CD4-positive, alpha-beta T cell treated with Interleukin-6 at 100 ng/mL for 8 hours (primary cell): ENCODE data around the gene RNASE7.

Experiments
- DNase-seq: peaks from one replicate; pipeline ENCODE4 v3.0.0-alpha.2; 2020; ENCODE audit warnings: mixed read lengths, low spot score

The RNASE7 gene

DNA sequence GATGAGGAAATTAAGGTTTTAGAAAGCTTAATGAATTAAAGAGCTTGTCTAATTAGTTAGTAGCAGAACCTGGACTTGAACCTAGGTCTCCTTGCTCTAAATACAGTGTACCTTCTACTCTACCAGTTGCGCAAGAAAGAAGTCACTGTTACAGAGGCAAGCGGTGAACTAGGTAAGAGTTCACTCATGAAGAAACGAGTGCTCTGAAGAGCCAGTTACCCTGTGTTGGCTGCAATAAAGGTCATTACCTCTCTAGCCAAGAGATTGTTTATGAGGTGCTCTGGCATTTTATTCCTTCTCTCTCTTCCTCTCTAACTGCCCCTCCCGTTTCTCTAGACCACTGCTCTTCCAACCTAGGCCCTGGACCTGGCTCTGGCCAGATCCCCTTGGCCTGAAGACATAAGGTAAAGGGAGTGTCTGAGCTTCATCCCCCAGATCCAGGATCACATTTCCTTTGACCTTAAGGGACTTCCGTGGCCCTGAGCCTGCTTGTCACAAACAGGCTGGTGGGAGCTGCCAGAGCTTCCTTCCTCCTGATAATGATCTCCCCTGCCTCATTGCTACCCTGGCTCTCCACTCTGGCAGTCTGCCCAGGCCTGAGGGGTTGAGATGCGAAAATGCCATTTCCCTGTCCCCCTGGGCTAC is 1.9 kb downstream of the RNASE7 start:
- DNase-seq: no peak

GRCh38 chr14:21047378-21047781 is 5.2 kb downstream of the RNASE7 start:
- no peak for DNase-seq

- DNase-seq: no peak
Measured at GRCh38 chr14:21048638-21049037, 6.5 kb downstream of the RNASE7 start.

- no peak for DNase-seq
Measured at GRCh38 chr14:21049271-21049673, 7.1 kb downstream of the RNASE7 start.

GRCh38 chr14:21050597-21050996 is 8.4 kb downstream of the RNASE7 start:
- no peak for DNase-seq

DNA sequence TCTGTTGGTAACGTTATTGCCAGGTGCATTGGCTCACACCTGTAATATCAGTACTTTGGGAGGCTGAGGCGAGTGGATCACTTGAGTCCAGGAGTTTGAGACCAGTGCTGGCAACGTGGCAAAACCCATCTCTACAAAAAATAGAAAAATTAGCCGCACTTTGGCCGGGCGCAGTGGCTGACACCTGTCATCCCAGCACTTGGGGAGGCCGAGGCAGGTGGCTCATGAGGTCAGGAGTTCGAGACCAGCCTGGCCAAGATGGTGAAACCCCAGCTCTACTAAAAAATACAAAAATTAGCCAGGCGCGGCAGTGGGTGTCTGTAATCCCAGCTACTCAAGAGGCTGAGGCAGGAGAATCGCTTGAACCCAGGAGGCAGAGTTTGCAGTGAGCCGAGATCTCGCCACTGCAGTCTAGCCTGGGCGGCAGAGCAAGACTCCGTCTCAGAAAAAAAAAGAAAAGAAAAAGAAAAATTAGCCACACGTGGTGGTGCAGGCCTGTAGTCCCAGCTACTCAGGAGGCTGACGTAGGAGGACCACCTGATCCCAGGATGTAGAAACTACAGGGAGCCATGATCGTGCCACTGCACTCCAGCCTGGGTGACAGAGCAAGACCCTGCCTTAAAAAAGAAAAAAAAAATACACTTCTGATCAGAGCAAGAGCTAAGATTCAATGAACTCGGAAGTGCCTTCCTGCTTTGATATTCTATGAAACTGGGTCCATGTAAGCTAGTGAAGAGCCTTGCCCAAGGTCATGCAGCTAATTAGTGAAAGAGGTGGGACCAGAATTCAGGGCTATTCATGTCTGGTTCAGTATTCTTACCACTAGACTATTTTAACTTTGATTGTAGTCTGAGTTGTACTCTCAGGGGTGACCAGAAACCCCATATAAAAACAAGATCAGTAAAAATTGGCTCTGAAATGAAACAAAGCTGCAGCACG is 11.3 kb downstream of the RNASE7 start:
- no peak for DNase-seq

DNA sequence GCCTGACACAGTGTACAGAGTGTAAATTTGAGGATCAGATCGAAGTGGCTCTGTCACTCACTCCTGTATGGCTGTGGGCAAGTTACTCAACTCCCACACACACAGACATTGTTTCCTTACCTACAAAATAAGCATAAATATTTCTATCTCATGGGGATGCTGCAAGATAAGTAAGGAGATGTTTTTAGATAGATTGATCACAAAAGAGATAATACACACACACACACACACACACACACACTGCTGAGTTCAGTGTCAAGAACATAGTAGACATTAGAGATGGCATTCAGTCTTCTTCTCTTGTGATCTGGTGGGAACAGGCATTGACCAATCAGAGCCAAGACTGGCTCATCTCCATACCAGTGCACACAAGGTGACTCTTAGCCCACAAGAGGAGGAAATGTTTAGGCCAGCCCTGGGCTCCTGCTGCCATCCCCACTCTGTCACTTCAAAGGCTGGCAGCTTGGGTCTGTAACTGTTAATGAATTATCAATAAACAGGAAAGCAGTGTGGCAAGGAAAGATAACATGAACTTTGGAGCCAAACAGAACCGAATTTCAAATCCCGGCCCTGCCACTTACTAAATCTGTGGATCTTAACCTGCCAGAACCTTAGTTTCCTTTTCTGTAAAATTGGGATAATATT is 12.1 kb downstream of the RNASE7 start:
- no peak for DNase-seq

GRCh38 chr14:21054768-21055145 is 12.6 kb downstream of the RNASE7 start:
- no peak for DNase-seq

GRCh38 chr14:21055432-21056117 is 13.4 kb downstream of the RNASE7 start:
- no peak for DNase-seq

DNA sequence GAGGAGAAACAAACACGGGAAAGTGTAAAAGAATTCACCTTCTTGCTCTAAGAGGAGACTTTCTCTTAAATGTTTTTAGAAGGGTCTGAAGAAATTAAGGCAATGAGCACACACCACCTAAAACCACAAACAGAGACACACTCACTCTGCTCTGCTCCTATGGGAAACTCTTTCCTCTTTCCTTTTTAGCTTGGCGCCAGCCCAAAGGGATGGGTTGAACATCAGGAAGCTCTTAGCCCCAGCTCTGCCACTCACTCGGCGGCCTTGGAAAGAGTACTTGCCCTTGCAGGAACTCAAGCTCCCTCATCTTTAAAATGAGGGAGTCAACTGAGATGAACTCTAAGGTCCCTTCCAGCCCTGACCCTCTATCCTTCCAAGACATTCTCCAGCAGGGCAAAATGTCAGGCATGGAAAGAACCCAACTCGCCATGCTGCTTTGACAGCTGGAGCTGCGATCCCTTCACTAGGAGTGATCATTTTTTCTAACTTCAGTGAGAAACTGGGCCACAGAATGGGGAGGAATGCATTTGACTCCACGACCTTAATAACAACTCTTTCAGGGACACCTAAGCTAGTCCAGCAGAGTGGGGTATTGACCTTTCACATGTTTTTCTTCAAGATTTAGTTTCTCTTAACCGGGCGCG is 14.5 kb downstream of the RNASE7 start:
- DNase-seq: no peak

DNA sequence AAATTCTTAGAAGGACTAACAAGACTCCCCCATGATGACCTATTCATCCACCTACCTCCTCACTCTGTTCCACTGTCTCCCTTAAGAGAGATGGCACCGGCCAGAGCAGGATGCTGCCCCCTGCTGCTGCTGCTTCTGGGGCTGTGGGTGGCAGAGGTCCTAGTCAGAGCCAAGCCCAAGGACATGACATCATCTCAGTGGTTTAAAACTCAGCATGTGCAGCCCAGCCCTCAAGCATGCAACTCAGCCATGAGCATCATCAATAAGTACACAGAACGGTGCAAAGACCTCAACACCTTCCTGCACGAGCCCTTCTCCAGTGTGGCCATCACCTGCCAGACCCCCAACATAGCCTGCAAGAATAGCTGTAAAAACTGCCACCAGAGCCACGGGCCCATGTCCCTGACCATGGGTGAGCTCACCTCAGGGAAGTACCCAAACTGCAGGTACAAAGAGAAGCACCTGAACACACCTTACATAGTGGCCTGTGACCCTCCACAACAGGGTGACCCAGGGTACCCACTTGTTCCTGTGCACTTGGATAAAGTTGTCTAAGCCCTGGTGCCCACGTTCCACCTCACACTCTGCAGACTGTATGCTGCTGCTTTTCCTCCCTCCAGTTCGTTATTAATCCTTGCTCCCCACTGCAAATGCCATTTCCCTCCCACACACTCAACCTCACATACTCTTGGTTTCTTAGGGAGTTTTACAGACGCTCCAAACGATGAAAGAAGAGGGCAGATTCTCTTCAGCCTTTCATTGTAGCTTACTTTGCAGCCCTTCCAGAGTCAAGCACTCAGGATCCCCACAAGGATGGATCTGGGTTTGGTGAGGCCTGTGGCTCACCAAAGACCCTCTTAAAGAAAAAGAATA is 15.9 kb downstream of the RNASE7 start, which contains the start of gene RNASE8:
Gene RNASE8 (plus strand): TSS at position 20 of the 873 bp plus-strand sequence. CDS start 71 bp downstream, at position 91.
- DNase-seq: no peak

DNA sequence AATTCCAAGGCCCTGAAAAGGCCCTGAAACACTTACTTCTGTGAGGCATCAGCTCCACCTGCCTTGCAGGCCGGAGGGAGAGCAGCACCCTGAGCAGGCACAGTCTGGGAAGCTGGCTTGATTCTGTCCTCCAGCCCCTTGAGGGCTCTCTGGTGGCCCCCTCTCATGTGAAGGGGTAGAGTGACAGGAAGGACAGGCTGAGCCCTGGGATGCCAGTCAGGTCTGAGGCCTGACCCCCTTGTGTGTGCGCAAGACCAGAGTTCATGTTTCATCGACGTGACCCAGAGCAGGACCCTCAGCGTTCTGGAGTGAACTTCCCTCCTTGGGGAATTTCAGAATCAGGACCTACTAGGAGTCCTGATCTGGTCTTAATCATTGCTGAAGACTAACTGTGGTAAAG is 16.7 kb downstream of the RNASE7 start:
- no peak for DNase-seq

- DNase-seq: no peak
Measured at GRCh38 chr14:21059842-21060613, 17.9 kb downstream of the RNASE7 start.

DNA sequence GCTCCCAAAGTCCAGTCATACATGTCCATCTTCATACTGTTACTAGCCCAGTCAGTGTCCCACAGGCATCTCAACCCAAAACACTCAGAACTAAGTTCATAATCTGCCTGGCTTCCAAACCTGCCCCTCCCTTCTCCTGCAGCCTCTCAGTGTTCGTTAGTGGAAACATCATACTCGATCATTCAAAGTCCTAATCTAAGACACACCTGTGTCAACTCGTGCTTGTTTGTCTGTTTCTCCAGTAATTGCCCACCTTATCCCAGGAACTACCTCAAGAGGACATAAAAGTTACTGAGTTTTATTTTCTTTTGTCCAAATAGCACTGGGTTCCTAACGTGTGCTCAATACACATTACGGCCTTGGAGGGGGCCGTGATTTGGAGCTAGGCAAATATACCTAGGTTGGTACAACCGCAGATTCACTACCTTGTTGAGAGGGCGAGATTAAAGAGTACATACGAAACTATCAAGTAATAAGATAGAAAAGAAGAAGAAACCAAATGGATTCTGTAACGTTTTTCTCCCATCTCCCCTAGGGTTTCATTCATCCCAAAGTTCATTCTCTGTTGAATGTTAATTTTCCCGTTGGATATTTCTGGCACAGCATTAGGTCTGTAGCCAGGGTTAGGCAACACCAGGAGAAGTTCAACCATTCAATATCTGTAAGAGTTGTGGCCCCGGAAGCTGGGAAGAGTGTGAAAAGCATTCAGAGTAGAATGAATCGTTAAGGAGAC is 18.6 kb downstream of the RNASE7 start:
- DNase-seq: no peak

DNA sequence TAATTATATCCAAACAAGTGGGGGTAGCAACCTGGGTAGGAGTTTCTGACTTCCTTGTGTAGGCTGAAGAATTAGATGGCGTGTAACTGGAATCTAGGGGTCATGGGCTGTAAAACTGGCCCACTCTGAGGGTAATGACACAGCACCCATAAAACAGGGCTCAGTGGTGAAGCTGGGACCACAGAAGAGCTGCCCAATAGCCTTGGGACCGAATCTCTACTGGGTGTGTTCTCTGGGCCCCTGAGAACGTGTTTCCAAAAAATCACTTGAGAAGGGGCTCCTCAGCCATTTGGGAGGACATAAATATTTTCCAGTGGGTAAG is 19.1 kb downstream of the RNASE7 start:
- DNase-seq: no peak

DNA sequence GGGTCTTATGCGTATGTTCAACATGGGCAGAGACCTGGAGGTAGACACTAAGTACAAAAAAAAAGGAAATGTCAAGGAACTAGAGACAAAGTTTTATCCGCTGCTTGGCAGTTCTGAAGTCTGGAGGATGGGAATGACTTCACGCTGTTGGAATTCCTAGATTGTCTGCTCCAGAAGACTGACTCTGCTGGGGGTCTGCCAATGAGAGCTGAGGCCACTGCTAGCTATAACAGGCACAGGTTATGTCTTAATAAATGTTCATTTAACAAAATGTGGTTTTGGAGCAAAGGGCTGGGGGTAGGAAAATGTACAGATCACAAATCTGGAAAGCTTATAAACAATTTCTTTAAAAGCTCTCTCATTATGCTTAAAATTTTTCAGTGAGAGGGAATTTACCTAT is 21.3 kb downstream of the RNASE7 start:
- no peak for DNase-seq

DNA sequence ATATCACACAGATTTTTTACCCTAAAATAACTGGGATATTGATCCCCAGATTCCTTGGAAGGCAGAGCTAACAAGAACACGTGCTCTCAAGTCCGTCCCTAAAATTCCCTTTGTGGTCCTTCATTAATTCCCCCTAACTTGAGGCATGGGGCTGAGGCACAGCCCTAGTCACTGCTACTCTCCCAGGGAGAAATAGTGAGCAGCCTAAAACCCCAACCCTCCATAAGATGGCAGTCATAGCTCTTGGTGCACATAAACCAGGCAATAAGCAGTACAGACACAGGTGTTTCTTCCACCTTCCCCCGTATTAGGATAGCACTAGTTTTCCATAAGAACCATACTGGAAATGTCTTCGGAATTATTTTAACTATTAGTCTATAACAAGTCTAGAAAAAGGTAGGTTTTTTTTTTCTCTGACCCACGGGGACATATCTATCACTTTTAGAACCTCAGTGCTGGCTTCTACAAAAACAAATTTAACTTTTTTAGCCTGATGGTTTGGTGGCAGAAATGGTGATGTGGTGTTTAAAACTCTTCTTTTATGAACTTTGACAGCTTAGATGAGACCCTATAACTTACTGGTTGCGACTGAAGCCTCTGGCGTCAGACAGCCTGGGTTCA is 24.8 kb downstream of the RNASE7 start:
- no peak for DNase-seq

- peak; percentile 59 for DNase-seq
Measured at GRCh38 chr14:21068521-21069387, 26.6 kb downstream of the RNASE7 start.
